OCI-LY7 (cell line): Measurements from ENCODE around the gene FMNL2. TPM values are rescaled to one million over a fixed set of nuclear protein-coding genes. Genes with fewer than 3 reads are reported as not detected.
"Not testable (repeated sequence)": the region's sequence is repeated elsewhere in the genome, so short reads cannot be mapped to it uniquely, and the experiment has no call there.

Source experiments
- BruUV-seq: library from RNA; stranded (reverse); fragments of 400-500 nt; replicated peaks from 2 replicates; lab custom pipeline; 2021; lab: Mats Ljungman, UMichigan
- CTCF ChIA-PET: fragments of 300-600 bp; sonication (Branson Sonifier 250); formaldehyde crosslinking; loops from one replicate; lab custom pipeline; 2022; ENCODE audit warnings: antibody characterized with exemption; ENCODE audit not compliant: unreplicated experiment; lab: Charles Lee
- POLR2A ChIA-PET: fragments of 300-600 bp; sonication (Branson Sonifier 250); formaldehyde crosslinking; loops from one replicate; lab custom pipeline; 2022; ENCODE audit warnings: antibody characterized with exemption; lab: Charles Lee
- DNase-seq: peaks from one replicate; pipeline ENCODE4 v3.0.0-alpha.2; 2015; ENCODE audit warnings: low spot score
- H2AFZ ChIP-seq: fragments of 200-600 bp; sonication (generic), shearing (Covaris generic); 2 replicates; pipeline ENCODE4 v1.6.1; 2014; ENCODE audit warnings: mild to moderate bottlenecking, antibody characterized with exemption, low read length, moderate library complexity
- H3K27ac ChIP-seq: fragments of 200-600 bp; sonication (generic); 2 replicates; pipeline ENCODE4 v1.5.1; 2014; ENCODE audit warnings: mixed run types, low read depth, mild to moderate bottlenecking, moderate library complexity, low read length, inconsistent platforms; ENCODE audit not compliant: poor library complexity, severe bottlenecking
- H3K36me3 ChIP-seq: fragments of 200-600 bp; sonication (generic); 2 replicates; pipeline ENCODE4 v1.6.1; 2014; ENCODE audit warnings: mild to moderate bottlenecking, antibody characterized with exemption, low read length, moderate library complexity, mixed read lengths; ENCODE audit not compliant: insufficient read depth
- H3K4me1 ChIP-seq: fragments of 200-600 bp; sonication (generic); 2 replicates; pipeline ENCODE4 v1.5.1; 2014; ENCODE audit warnings: mild to moderate bottlenecking, low read length; ENCODE audit not compliant: insufficient read depth, poor library complexity, severe bottlenecking
- H3K4me2 ChIP-seq: fragments of 200-600 bp; sonication (generic); 2 replicates; pipeline ENCODE4 v1.6.1; 2014; ENCODE audit warnings: mild to moderate bottlenecking, low read length
- H3K4me3 ChIP-seq: fragments of 200-600 bp; sonication (generic); 2 replicates; pipeline ENCODE4 v1.5.1; 2014; ENCODE audit warnings: mild to moderate bottlenecking, low read depth, low read length; ENCODE audit not compliant: poor library complexity, severe bottlenecking
- H3K79me2 ChIP-seq: fragments of 200-600 bp; sonication (generic); 2 replicates; pipeline ENCODE4 v1.6.1; 2016; ENCODE audit warnings: low read depth, mild to moderate bottlenecking, low read length, moderate library complexity, mixed read lengths; ENCODE audit not compliant: insufficient read depth
- H3K9me2 ChIP-seq: fragments of 200-600 bp; sonication (generic); 2 replicates; pipeline ENCODE4 v1.6.1; 2016; ENCODE audit warnings: mild to moderate bottlenecking, low read length, mixed read lengths; ENCODE audit not compliant: insufficient read depth
- H3K9me3 ChIP-seq: fragments of 200-600 bp; sonication (generic); 2 replicates; pipeline ENCODE4 v1.6.1; 2014; ENCODE audit warnings: mild to moderate bottlenecking, mixed run types, low read length, mixed read lengths
- H4K20me1 ChIP-seq: fragments of 200-600 bp; sonication (generic); 2 replicates; pipeline ENCODE4 v1.6.1; 2014; ENCODE audit warnings: mild to moderate bottlenecking, antibody characterized with exemption, low read length, moderate library complexity, mixed read lengths; ENCODE audit not compliant: insufficient read depth
- CTCF ChIP-seq: fragments of 200-600 bp; sonication (generic); conservative IDR thresholded peaks from 2 replicates; pipeline ENCODE4 v1.5.1; 2014; ENCODE audit warnings: mild to moderate bottlenecking, antibody characterized with exemption, low read length, moderate library complexity, mixed read lengths
- EZH2phosphoT487 ChIP-seq: fragments of 200-600 bp; sonication (generic); IDR thresholded peaks from 2 replicates; pipeline ENCODE4 v1.6.1; 2018; ENCODE audit warnings: low read depth, borderline replicate concordance, mild to moderate bottlenecking, mixed run types, antibody characterized with exemption, low read length, moderate library complexity, mixed read lengths
- intact Hi-C: fragments of 100-400 bp; cut with micrococcal nuclease; formaldehyde crosslinking; loops from one replicate; pipeline ENCODE4 v1.10.0; 2022; ENCODE audit not compliant: unreplicated experiment
- total RNA-seq, 2 experiments: library from RNA; depleted of rRNA in 1 of 2; stranded (reverse); fragments of >200 nt in 1 of 2; shearing (Covaris generic) in 1 of 2; gene quantifications; 2 replicates each; pipeline ENCODE4 v1.2.3, GENCODE V29; 2014 to 2022

FMNL2 gene
- total RNA-seq, 2 experiments from 2014 or later = 0.03 to 0.21 TPM

DNA sequence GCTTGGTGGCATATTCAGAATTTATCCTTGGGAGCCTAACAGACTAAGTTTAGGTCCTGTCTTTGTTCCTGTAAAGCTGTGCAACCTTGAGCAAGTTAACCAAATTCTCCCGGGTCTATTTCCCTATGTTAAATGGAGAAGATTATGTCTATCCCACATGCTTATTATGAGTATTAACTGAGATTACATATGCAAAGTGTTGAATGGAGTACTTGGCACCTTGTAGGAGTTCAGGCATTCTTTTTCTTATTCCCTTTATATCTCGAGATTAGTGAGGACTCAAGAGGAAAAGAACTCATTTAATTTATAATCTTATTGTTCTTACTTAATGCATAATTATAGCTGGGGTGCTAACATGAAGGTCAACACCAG is 184.6 kb downstream of the FMNL2 start:
- Histone ChIP-seq H4K20me1 (no peaks in the 10 kb centered on the region), H3K4me3 (no peak overlapping the region), H3K9me3 (no peaks in the 10 kb centered on the region), H3K9me2 (no peaks in the 10 kb centered on the region), H3K79me2 (no peaks in the 10 kb centered on the region), H3K4me1 (no peaks in the 10 kb centered on the region), H3K36me3 (no peaks in the 10 kb centered on the region), H3K4me2 (no peak overlapping the region), H3K27ac (no peak overlapping the region), H2AFZ (no peak overlapping the region)
- CTCF ChIA-PET = no interaction called here
- intact Hi-C loops = no loop called here
- DNase-seq = no peak
- no TSS peak for BruUV-seq
- no peak for TF ChIP-seq CTCF
- no peak for TF ChIP-seq EZH2phosphoT487
- POLR2A ChIA-PET = interaction anchor here (0.7 kb wide), 1 partner anchor 474 kb away, joined by 3 read pairs; no protein-coding TSS in a partner anchor

- H3K9me2 ChIP-seq = no peaks in the 10 kb centered on the region
- no peaks in the 10 kb centered on the region for H4K20me1 ChIP-seq
- no peaks in the 10 kb centered on the region for H3K9me3 ChIP-seq
- H3K4me2 ChIP-seq = no peak overlapping the region
- no peaks in the 10 kb centered on the region for H3K4me1 ChIP-seq
- H3K27ac ChIP-seq = no peak overlapping the region
- no peak overlapping the region for H2AFZ ChIP-seq
- DNase-seq = no peak
- intact Hi-C loops = no loop called here
- CTCF ChIA-PET = no interaction called here
- POLR2A ChIA-PET = no interaction called here
- H3K79me2 ChIP-seq = no peaks in the 10 kb centered on the region
- no peak overlapping the region for H3K4me3 ChIP-seq
- no peaks in the 10 kb centered on the region for H3K36me3 ChIP-seq
- TF ChIP-seq CTCF (no peak), EZH2phosphoT487 (no peak)
- no TSS peak for BruUV-seq
These were observed 185.8 kb downstream of the FMNL2 start for GRCh38 chr2:152520759-152521158.

GRCh38 chr2:152522446-152522845 is 187.5 kb downstream of the FMNL2 start:
- H3K27ac ChIP-seq, CTCF ChIA-PET, DNase-seq, POLR2A ChIA-PET, H4K20me1 ChIP-seq, H3K4me1 ChIP-seq, H3K36me3 ChIP-seq, H3K9me3 ChIP-seq, H3K4me3 ChIP-seq, H3K9me2 ChIP-seq, BruUV-seq, intact Hi-C loops, H2AFZ ChIP-seq, H3K4me2 ChIP-seq, H3K79me2 ChIP-seq: not testable (repeated sequence)
